GM23338 (cell line): ENCODE data around the gene NDST1.

Experiments used
- CTCF ChIP-seq, 2 experiments: fragments of 200-600 bp in 1 of 2; sonication (generic) in 1 of 2; conservative IDR thresholded peaks; 2 replicates each; pipeline versions ENCODE4 v1.5.1 to v1.6.1; 2016 to 2017; ENCODE audit warnings: antibody characterized with exemption in 2 of 2, low read depth in 2 of 2, mild to moderate bottlenecking in 2 of 2, moderate library complexity in 1 of 2
- ZNF331 ChIP-seq: fragments of 250-450 bp; sonication (Bioruptor Pico); IDR thresholded peaks from 2 replicates; pipeline ENCODE4 v1.5.0; 2020; ENCODE audit warnings: low read depth, mild to moderate bottlenecking, moderate library complexity

- no peak for TF ChIP-seq CTCF (conservative IDR thresholded peaks at IDR 0.05; ENCODE audit: low read depth in 2 of 2)
- TF ChIP-seq ZNF331 (CRISPR knock-in tag): no peak
Observed at GRCh38 chr5:150554857-150555256, 46.9 kb downstream of the NDST1 start.
